HepG2 (cell line): ENCODE results near the gene DRAXIN. TPM values are rescaled to one million over a fixed set of nuclear protein-coding genes. Genes with fewer than 3 reads are reported as not detected.

Source experiments
- ATAC-seq: fragments of 200-7000 bp; cut with Tn5 transposase; 3 replicates; pipeline ENCODE4 v1.9.1; 2020; ENCODE audit warnings: mild to moderate bottlenecking, moderate library complexity
- BruUV-seq: library from RNA; stranded (reverse); fragments of 400-500 nt; replicated peaks from 2 replicates; lab custom pipeline; 2021; lab: Mats Ljungman, UMichigan
- CTCF ChIA-PET: fragments of 300-600 bp; formaldehyde crosslinking; extraction: SDS; loops from one replicate; lab custom pipeline; 2021; ENCODE audit warnings: low total read pairs, inconsistent platforms, low intra/inter-chr PET ratio; lab: Yijun Ruan, JAX
- POLR2A ChIA-PET: fragments of 350-600 bp; sonication (Branson Sonifier 250); formaldehyde crosslinking; loops from one replicate; lab custom pipeline; 2020; ENCODE audit warnings: antibody characterized with exemption, inconsistent platforms; lab: Yijun Ruan, JAX
- DNase-seq: peaks from one replicate; pipeline ENCODE4 v3.0.0-alpha.2; 2015; ENCODE audit warnings: low spot score
- FAIRE-seq: peaks from 3 replicates; lab custom pipeline; 2011; peaks lifted over from hg19 to GRCh38; lab: Jason Lieb, UNC
- H2AFZ ChIP-seq: one replicate; pipeline ENCODE4 v1.6.1; 2011; ENCODE audit warnings: low read length, inconsistent platforms
- H3K27ac ChIP-seq: fragments of 300-600 bp; 3 replicates; pipeline ENCODE4 v1.8.0; 2011; ENCODE audit warnings: mixed run types, mild to moderate bottlenecking, mixed read lengths, low read length, inconsistent platforms; ENCODE audit not compliant: insufficient read depth; ENCODE audit errors: extremely low read length
- H3K27me3 ChIP-seq, 2 experiments: fragments of 200-600 bp in 1 of 2; 2 replicates in 1 of 2; 3 replicates in 1 of 2; pipeline versions ENCODE4 v1.6.0 to v1.8.0; 2011; ENCODE audit warnings: low read length in 2 of 2, mild to moderate bottlenecking in 2 of 2, moderate library complexity in 2 of 2, inconsistent platforms in 1 of 2; ENCODE audit not compliant: insufficient read depth in 2 of 2, control insufficient read depth in 1 of 2
- H3K36me3 ChIP-seq, 2 experiments: fragments of 200-600 bp in 1 of 2; replicated peaks in 1 of 2; 2 replicates in 1 of 2; 3 replicates in 1 of 2; pipeline versions ENCODE4 v1.5.1 to v1.8.0; 2011; ENCODE audit warnings: low read length in 2 of 2, inconsistent platforms in 1 of 2; ENCODE audit not compliant: insufficient read depth in 2 of 2, control insufficient read depth in 1 of 2
- H3K4me1 ChIP-seq: 2 replicates; pipeline ENCODE4 v1.5.1; 2012; ENCODE audit warnings: low read length, inconsistent platforms; ENCODE audit not compliant: insufficient read depth
- H3K4me2 ChIP-seq: 2 replicates; pipeline ENCODE4 v1.6.0; 2011; ENCODE audit warnings: low read depth, low read length, inconsistent platforms
- H3K4me3 ChIP-seq, 3 experiments: fragments of 200-600 bp in 1 of 3; sonication (generic), shearing (Covaris generic) in 1 of 3; replicated peaks in 1 of 3; 2 replicates each; pipeline ENCODE4 v1.5.1; 2011 to 2016; ENCODE audit warnings: low read length in 3 of 3, inconsistent platforms in 2 of 3, low read depth in 2 of 3, mild to moderate bottlenecking in 2 of 3, control low read depth in 1 of 3, mixed read lengths in 1 of 3; ENCODE audit not compliant: insufficient read depth in 1 of 3
- H3K79me2 ChIP-seq: one replicate; pipeline ENCODE4 v1.6.1; 2011; ENCODE audit warnings: low read length, inconsistent platforms; ENCODE audit not compliant: insufficient read depth
- H3K9ac ChIP-seq: 2 replicates; pipeline ENCODE4 v1.6.0; 2011; ENCODE audit warnings: mild to moderate bottlenecking, low read depth, low read length, inconsistent platforms; ENCODE audit not compliant: insufficient read depth
- H3K9me3 ChIP-seq: 2 replicates; pipeline ENCODE4 v1.5.1; 2012; ENCODE audit warnings: mild to moderate bottlenecking, low read length
- H4K20me1 ChIP-seq: 2 replicates; pipeline ENCODE4 v1.6.0; 2011; ENCODE audit warnings: inconsistent platforms, mild to moderate bottlenecking, low read length, moderate library complexity; ENCODE audit not compliant: insufficient read depth
- CBX1 ChIP-seq: IDR thresholded peaks from one replicate; pipeline ENCODE4 v1.6.1; 2016; ENCODE audit warnings: antibody characterized with exemption, low read depth
- SUZ12 ChIP-seq: fragments of 150-350 bp; IDR thresholded peaks from 2 replicates; pipeline ENCODE4 v1.6.1; 2014; ENCODE audit warnings: low read depth, low read length
- TAF15 ChIP-seq: fragments of 200-400 bp; formaldehyde crosslinking; IDR thresholded peaks from one replicate; pipeline ENCODE4 v1.6.1; 2018; ENCODE audit warnings: mild to moderate bottlenecking, low read depth, low read length; ENCODE audit not compliant: poor library complexity, severe bottlenecking
- TOPORS ChIP-seq: sonication (generic); formaldehyde crosslinking; IDR thresholded peaks from 2 replicates; pipeline ENCODE4 v1.8.0; 2023; ENCODE audit warnings: mild to moderate bottlenecking, missing genetic modification reagents
- ZNF749 ChIP-seq: sonication (generic); formaldehyde crosslinking; IDR thresholded peaks from 2 replicates; pipeline ENCODE4 v1.8.0; 2022; ENCODE audit warnings: mild to moderate bottlenecking, missing genetic modification reagents, moderate library complexity, borderline replicate concordance
- ZSCAN31 ChIP-seq: sonication (generic); formaldehyde crosslinking; IDR thresholded peaks from 2 replicates; pipeline ENCODE4 v1.5.0; 2020; ENCODE audit warnings: low read depth, mild to moderate bottlenecking, missing genetic modification reagents
- WGBS: methylation state at CpG from one replicate; pipeline ENCODE4 v1.1.6; 2017; ENCODE audit warnings: low lambda C conversion rate; 5-methylcytosine and 5-hydroxymethylcytosine counted together
- in situ Hi-C: cut with HindIII; loops from 2 replicates; pipeline ENCODE4 v1.10.0; 2017; ENCODE audit warnings: low pct_unique_long_range_greater_than_20kb; ENCODE audit not compliant: extremely low pct_ligation_motif_present
- intact Hi-C: fragments of 100-400 bp; cut with micrococcal nuclease; formaldehyde crosslinking; loops from one replicate; pipeline ENCODE4 v1.10.0; 2022; ENCODE audit not compliant: unreplicated experiment
- polyA plus RNA-seq, 8 experiments: library from polyadenylated mRNA; depleted of rRNA in 3 of 8; stranded (reverse) in 7 of 8; unstranded in 1 of 8; fragments of >200 nt; fragmentation: Illumina TruSeq in 4 of 8; extraction: Trizol in 4 of 8; gene quantifications; 2 replicates each; pipeline versions ENCODE4 v1.2.1 to v1.2.3, GENCODE V29; 2011 to 2016; ENCODE audit warnings: low read depth in 4 of 8, missing spikeins in 1 of 8, mixed read lengths in 1 of 8; ENCODE audit not compliant: insufficient read depth in 1 of 8
- total RNA-seq, 5 experiments: library from RNA; depleted of rRNA; stranded (reverse); fragments of >200 nt; fragmentation: Illumina TruSeq; extraction: Trizol; gene quantifications; 2 replicates each; pipeline ENCODE4 v1.2.3, GENCODE V29; 2016; ENCODE audit warnings: low read depth in 1 of 5
- TF ChIP-seq, protein P1 (sequence below): sonication (generic); formaldehyde crosslinking; IDR thresholded peaks from 2 replicates; pipeline ENCODE4 v1.4.0; 2020; ENCODE audit warnings: missing genetic modification reagents
- TF ChIP-seq, protein P2 (sequence below): fragments of 450-650 bp; IDR thresholded peaks from 2 replicates; pipeline ENCODE4 v1.6.1; 2017; ENCODE audit warnings: mild to moderate bottlenecking
- TF ChIP-seq, protein P3 (sequence below): sonication (generic); formaldehyde crosslinking; IDR thresholded peaks from 2 replicates; pipeline ENCODE4 v1.4.0; 2020; ENCODE audit warnings: missing genetic modification reagents, mild to moderate bottlenecking, borderline replicate concordance

The DRAXIN gene
- total and polyA plus RNA-seq, 2 of the 13 experiments (the other 11 are each of a cell fraction or from before 2014, with no cell fraction given) = 0.02 TPM; not detected in 1

DNA sequence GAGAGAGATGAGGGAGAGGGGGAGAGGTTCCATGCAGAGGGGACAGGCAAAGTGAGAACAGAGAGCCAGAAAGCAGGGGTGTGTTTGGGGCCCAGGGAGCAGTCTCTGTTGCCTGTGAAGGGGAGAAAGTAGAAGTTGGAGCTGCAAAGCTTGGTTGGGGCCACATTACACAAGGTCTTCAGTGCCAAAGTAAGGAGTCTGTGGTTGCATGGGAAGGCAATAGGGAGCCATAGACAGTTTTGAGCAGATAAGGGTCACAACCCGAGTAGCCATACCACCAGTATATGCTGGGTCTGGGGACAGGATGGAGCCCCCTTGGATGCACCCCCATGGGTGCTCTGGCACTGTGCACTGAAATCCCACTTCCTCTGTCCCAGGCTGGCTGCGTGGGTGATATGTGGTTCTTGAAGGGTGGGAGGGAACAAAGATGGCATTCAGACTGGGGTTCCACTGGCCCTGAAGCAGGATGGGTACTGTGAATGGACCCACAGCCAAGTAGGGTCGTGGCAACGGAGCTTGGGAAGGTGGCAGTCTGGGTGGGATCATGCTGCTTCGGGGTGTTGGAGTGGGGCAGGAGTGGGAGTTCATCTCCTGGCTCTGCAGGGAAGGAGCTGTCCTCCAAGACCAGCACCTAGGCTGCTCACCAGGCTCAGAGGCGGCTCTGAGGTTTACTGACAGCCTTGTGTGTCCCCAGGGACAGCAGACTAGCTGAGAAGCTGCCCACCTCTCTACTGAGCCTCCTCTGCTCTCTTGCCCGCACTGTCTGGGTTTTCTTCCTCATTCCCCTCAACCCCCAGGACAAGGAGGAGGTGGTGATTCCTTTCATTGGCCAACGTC, 12.1 kb downstream of the DRAXIN start (continued):
- TF ChIP-seq, protein P1, sequence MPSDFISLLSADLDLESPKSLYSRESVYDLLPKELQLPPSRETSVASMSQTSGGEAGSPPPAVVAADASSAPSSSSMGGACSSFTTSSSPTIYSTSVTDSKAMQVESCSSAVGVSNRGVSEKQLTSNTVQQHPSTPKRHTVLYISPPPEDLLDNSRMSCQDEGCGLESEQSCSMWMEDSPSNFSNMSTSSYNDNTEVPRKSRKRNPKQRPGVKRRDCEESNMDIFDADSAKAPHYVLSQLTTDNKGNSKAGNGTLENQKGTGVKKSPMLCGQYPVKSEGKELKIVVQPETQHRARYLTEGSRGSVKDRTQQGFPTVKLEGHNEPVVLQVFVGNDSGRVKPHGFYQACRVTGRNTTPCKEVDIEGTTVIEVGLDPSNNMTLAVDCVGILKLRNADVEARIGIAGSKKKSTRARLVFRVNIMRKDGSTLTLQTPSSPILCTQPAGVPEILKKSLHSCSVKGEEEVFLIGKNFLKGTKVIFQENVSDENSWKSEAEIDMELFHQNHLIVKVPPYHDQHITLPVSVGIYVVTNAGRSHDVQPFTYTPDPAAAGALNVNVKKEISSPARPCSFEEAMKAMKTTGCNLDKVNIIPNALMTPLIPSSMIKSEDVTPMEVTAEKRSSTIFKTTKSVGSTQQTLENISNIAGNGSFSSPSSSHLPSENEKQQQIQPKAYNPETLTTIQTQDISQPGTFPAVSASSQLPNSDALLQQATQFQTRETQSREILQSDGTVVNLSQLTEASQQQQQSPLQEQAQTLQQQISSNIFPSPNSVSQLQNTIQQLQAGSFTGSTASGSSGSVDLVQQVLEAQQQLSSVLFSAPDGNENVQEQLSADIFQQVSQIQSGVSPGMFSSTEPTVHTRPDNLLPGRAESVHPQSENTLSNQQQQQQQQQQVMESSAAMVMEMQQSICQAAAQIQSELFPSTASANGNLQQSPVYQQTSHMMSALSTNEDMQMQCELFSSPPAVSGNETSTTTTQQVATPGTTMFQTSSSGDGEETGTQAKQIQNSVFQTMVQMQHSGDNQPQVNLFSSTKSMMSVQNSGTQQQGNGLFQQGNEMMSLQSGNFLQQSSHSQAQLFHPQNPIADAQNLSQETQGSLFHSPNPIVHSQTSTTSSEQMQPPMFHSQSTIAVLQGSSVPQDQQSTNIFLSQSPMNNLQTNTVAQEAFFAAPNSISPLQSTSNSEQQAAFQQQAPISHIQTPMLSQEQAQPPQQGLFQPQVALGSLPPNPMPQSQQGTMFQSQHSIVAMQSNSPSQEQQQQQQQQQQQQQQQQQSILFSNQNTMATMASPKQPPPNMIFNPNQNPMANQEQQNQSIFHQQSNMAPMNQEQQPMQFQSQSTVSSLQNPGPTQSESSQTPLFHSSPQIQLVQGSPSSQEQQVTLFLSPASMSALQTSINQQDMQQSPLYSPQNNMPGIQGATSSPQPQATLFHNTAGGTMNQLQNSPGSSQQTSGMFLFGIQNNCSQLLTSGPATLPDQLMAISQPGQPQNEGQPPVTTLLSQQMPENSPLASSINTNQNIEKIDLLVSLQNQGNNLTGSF = no peak
- no peak for TF ChIP-seq ZSCAN31

DNA sequence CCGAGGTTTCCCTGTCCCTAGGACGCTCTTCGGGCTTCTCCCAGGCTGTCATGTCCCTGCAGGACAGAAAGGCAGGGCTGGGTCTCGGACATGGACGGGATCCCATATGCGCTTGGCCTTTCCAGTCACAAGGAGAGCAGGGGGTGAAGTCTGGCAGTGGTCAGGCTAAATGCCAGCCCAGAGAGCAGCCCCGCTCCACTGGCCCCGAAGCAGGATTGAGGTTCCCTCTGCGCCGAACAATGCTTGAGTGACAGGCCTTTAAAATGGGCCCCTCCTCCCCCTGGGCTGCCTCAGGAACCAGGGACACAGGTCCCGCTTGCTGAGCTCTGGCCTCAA, 12.7 kb downstream of the DRAXIN start:
- Histone ChIP-seq H3K9me3 (no peaks in the 10 kb centered on the region), H3K4me1 (peaks cover 13% of the 10 kb centered on the region), H3K36me3 (no peaks in the 10 kb centered on the region), H3K4me3 (no peak overlapping the region), H4K20me1 (no peaks in the 10 kb centered on the region), H3K4me2 (no peak overlapping the region), H3K9ac (no peak overlapping the region), H3K27ac (no peak overlapping the region), H2AFZ (no peak overlapping the region), H3K79me2 (no peaks in the 10 kb centered on the region), H3K27me3 (peaks cover 18 to 65% of the 10 kb centered on the region in 2 experiments)
- WGBS = 22% methylated on average over 10 of the region's 11 CpGs
- DNase-seq (no peak), ATAC-seq (no peak), FAIRE-seq (no peak)
- POLR2A ChIA-PET = no interaction called here
- intact Hi-C loops = no loop called here
- CTCF ChIA-PET = no interaction called here
- BruUV-seq = no TSS peak
- in situ Hi-C loops = no loop called here
- no peak for TF ChIP-seq ZNF749 (CRISPR knock-in tag)
- TF ChIP-seq SUZ12 = no peak
- TF ChIP-seq, protein P2, sequence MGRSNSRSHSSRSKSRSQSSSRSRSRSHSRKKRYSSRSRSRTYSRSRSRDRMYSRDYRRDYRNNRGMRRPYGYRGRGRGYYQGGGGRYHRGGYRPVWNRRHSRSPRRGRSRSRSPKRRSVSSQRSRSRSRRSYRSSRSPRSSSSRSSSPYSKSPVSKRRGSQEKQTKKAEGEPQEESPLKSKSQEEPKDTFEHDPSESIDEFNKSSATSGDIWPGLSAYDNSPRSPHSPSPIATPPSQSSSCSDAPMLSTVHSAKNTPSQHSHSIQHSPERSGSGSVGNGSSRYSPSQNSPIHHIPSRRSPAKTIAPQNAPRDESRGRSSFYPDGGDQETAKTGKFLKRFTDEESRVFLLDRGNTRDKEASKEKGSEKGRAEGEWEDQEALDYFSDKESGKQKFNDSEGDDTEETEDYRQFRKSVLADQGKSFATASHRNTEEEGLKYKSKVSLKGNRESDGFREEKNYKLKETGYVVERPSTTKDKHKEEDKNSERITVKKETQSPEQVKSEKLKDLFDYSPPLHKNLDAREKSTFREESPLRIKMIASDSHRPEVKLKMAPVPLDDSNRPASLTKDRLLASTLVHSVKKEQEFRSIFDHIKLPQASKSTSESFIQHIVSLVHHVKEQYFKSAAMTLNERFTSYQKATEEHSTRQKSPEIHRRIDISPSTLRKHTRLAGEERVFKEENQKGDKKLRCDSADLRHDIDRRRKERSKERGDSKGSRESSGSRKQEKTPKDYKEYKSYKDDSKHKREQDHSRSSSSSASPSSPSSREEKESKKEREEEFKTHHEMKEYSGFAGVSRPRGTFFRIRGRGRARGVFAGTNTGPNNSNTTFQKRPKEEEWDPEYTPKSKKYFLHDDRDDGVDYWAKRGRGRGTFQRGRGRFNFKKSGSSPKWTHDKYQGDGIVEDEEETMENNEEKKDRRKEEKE = no peak
- TF ChIP-seq, protein P3, sequence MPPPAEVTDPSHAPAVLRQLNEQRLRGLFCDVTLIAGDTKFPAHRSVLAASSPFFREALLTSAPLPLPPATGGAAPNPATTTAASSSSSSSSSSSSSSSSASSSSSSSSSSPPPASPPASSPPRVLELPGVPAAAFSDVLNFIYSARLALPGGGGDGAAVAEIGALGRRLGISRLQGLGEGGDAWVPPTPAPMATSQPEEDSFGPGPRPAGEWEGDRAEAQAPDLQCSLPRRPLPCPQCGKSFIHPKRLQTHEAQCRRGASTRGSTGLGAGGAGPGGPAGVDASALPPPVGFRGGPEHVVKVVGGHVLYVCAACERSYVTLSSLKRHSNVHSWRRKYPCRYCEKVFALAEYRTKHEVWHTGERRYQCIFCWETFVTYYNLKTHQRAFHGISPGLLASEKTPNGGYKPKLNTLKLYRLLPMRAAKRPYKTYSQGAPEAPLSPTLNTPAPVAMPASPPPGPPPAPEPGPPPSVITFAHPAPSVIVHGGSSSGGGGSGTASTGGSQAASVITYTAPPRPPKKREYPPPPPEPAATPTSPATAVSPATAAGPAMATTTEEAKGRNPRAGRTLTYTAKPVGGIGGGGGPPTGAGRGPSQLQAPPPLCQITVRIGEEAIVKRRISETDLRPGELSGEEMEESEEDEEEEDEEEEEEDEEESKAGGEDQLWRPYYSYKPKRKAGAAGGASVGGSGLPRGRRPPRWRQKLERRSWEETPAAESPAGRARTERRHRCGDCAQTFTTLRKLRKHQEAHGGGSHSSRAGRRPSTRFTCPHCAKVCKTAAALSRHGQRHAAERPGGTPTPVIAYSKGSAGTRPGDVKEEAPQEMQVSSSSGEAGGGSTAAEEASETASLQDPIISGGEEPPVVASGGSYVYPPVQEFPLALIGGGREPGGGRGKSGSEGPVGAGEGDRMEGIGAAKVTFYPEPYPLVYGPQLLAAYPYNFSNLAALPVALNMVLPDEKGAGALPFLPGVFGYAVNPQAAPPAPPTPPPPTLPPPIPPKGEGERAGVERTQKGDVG = no peak
- TF ChIP-seq TAF15 = no peak
- TF ChIP-seq CBX1 = no peak
- TF ChIP-seq TOPORS (CRISPR knock-in tag) = no peak
